Measurements from ENCODE around the gene CCDC102A.
"Not testable (repeated sequence)": the region's sequence is repeated elsewhere in the genome, so short reads cannot be mapped to it uniquely, and the experiment has no call there.

CCDC102A gene

GRCh38 chr16:57564571-57565270 is 28.4 kb upstream of the CCDC102A start:
- no peak for DNase-seq

GRCh38 chr16:57563761-57564160 is 27.4 kb upstream of the CCDC102A start:
- DNase-seq: no peak

GRCh38 chr16:57563487-57563750 is 27.0 kb upstream of the CCDC102A start:
- DNase-seq: no peak

- no peak for DNase-seq
These were observed 26.5 kb upstream of the CCDC102A start for GRCh38 chr16:57562669-57563486.

GRCh38 chr16:57562066-57562465 is 25.7 kb upstream of the CCDC102A start:
- DNase-seq: no peak

- DNase-seq: no peak
These were observed 22.9 kb upstream of the CCDC102A start for GRCh38 chr16:57559072-57559790.

- no peak for DNase-seq
These were observed 20.7 kb upstream of the CCDC102A start for GRCh38 chr16:57556941-57557541.

- DNase-seq: no peak
These were observed 19.5 kb upstream of the CCDC102A start for GRCh38 chr16:57555831-57556230.

- no peak for DNase-seq
These were observed 14.7 kb upstream of the CCDC102A start for GRCh38 chr16:57551057-57551456.

GRCh38 chr16:57549730-57550129 is 13.4 kb upstream of the CCDC102A start:
- DNase-seq: no peak

GRCh38 chr16:57548408-57548807 is 12.0 kb upstream of the CCDC102A start:
- DNase-seq: no peak

- DNase-seq: not testable (repeated sequence)
These were observed 11.2 kb upstream of the CCDC102A start for GRCh38 chr16:57547524-57547923.

- DNase-seq: no peak
These were observed 7.8 kb upstream of the CCDC102A start for GRCh38 chr16:57544124-57544653.

- DNase-seq: no peak
These were observed 5.5 kb upstream of the CCDC102A start for GRCh38 chr16:57541754-57542435.

GRCh38 chr16:57540906-57541753 is 4.8 kb upstream of the CCDC102A start:
- DNase-seq: no peak

GRCh38 chr16:57540387-57540786 is 4.0 kb upstream of the CCDC102A start:
- DNase-seq: no peak

- no peak for DNase-seq
These were observed 2.9 kb upstream of the CCDC102A start for GRCh38 chr16:57539072-57539796.

DNA sequence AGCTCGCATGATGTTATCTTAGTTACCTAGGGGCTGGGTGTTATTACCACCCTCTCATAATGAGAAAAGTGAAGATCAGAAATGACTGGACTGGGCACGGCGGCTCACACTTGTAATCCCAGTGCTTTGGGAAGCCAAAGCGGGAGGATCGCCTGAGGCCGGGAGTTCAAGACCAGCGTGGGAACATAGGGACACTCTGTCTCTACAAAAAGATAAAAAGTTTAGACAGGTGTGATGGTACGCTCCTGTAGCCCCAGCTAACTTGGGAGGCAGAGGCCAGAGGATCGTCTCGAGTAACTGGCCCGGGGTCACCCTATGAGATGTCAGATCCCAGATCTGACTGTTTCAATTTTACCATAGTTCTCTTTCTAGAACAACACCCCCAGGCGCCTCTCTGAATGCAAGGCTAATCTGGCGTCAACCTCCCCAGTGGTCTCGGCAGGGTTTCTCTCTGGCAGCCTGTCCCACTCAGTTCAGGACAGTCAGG is 1.9 kb upstream of the CCDC102A start:
- DNase-seq: no peak

DNA sequence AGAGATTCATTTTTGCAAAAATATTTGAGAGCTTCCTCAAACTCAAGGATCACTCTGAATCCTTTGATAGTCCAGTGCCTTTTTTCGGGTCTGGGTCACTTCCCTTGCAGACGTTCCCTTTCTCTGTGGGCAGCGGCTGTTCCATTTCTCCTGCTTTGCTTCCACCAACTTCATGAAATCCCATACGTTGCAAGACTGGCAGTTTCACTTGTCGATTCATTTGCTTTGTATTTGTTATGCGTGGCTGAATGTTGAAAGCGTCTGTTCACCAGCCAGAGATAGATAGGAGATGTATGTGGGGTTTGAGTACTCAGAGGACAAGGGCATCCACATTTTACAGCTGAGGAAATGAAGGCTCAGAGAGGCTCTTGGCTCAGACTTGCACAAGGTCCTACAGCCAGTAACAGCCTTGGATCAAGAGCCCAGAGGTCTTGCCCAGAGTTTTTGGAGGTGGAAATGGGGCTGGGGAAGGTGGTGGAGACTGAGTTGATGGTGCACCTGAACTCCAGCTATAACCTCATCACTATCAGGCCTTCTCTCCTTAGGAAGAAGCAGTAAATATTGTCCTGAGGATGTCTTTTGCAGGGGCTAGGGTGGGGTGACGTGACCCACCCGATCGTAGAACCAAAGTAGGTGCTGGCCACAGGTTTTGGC is 1.3 kb upstream of the CCDC102A start:
- no peak for DNase-seq

- no peak for DNase-seq
These were observed 779 bp upstream of the CCDC102A start for GRCh38 chr16:57537194-57537505.
